ENCODE data around the gene TIAM1.

Gene TIAM1

DNA sequence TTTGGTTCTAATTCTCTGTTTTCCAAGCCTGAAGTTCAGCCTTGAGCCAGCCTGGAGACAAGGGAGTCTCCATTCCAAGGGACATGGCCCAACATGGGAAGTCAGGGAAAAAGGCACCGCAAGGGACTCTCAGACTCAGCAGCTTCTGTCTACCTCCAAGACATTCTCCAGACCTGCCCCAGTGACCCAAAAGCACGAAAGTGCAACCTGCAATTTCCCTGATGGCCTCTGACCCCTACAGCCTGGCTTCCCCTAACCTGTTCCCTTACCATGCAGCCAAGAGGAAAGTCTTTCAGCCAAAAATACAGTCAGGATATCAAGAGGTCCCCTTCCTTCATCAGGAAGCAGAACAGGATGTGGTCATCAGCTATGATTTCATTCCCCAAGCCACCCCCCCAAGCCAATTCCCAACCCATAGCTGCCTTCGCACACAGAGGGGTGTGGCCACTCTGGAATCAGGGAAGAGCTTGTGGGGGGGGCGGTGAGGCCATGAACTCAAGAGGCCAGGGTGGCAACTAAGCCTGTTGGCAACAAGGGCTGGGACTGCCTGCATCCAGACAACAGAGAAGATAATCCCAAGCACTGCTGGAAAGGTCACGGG is 59.2 kb downstream of the TIAM1 start:
- Histone ChIP-seq H3K4me1 (ENCODE audit: low read length) (peaks cover 6% of the 10 kb centered on the region; the same call in 1 of the 2 replicates), H3K27me3 (ENCODE audit: low read depth, low read length) (no peaks in the 10 kb centered on the region), H3K36me3 (replicated peaks; ENCODE audit: low read depth, low read length) (no peaks in the 10 kb centered on the region), H3K27ac (ENCODE audit: low read length) (no peak overlapping the region), H3K9ac (ENCODE audit: low read length) (no peak overlapping the region), H3K79me2 (ENCODE audit: low read length) (no peaks in the 10 kb centered on the region), H3K4me3 (ENCODE audit: low read length) (no peak overlapping the region), H3K9me3 (ENCODE audit: insufficient read depth, low read length) (no peaks in the 10 kb centered on the region), H2AFZ (ENCODE audit: low read depth, low read length) (no peak overlapping the region), H3K4me2 (ENCODE audit: low read length) (no peak overlapping the region), H4K20me1 (ENCODE audit: insufficient read depth, low read length) (no peaks in the 10 kb centered on the region)
- TF ChIP-seq, protein P1, sequence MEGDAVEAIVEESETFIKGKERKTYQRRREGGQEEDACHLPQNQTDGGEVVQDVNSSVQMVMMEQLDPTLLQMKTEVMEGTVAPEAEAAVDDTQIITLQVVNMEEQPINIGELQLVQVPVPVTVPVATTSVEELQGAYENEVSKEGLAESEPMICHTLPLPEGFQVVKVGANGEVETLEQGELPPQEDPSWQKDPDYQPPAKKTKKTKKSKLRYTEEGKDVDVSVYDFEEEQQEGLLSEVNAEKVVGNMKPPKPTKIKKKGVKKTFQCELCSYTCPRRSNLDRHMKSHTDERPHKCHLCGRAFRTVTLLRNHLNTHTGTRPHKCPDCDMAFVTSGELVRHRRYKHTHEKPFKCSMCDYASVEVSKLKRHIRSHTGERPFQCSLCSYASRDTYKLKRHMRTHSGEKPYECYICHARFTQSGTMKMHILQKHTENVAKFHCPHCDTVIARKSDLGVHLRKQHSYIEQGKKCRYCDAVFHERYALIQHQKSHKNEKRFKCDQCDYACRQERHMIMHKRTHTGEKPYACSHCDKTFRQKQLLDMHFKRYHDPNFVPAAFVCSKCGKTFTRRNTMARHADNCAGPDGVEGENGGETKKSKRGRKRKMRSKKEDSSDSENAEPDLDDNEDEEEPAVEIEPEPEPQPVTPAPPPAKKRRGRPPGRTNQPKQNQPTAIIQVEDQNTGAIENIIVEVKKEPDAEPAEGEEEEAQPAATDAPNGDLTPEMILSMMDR (IDR thresholded peaks at IDR 0.05; ENCODE audit: low read depth, low read length) = no peak
- no peak for TF ChIP-seq EZH2phosphoT487 (IDR thresholded peaks at IDR 0.05; ENCODE audit: low read depth)

DNA sequence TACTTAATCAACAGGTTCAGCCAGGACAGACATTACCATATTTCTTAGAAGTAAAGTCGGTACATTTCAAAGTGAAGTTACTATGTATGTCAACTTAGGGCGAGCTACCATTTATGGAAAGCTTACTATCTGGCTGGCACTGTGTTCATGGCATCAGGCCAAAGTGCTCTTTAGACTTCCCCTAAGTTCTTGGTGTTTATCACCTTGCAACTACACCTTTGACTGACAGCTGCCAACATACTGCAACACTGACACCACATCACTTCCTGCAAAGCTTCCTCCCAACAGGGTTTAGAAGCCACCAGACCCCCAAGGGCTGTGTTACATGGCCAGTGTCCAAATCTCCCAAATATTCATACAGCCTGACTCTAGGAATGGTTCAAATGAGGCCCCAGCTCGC is 61.0 kb downstream of the TIAM1 start:
- no peak overlapping the region for H3K9ac ChIP-seq (ENCODE audit: low read length)
- H3K27ac ChIP-seq (ENCODE audit: low read length) = no peak overlapping the region
- no peaks in the 10 kb centered on the region for H3K27me3 ChIP-seq (ENCODE audit: low read depth, low read length)
- no peaks in the 10 kb centered on the region for H3K4me1 ChIP-seq (ENCODE audit: low read length)
- no peak overlapping the region for H3K4me3 ChIP-seq (ENCODE audit: low read length)
- no peak overlapping the region for H3K4me2 ChIP-seq (ENCODE audit: low read length)
- H3K79me2 ChIP-seq (ENCODE audit: low read length) = no peaks in the 10 kb centered on the region
- no peak overlapping the region for H2AFZ ChIP-seq (ENCODE audit: low read depth, low read length)
- H3K9me3 ChIP-seq (ENCODE audit: insufficient read depth, low read length) = no peaks in the 10 kb centered on the region
- H3K36me3 ChIP-seq (replicated peaks; ENCODE audit: low read depth, low read length) = no peaks in the 10 kb centered on the region
- no peaks in the 10 kb centered on the region for H4K20me1 ChIP-seq (ENCODE audit: insufficient read depth, low read length)
- no peak for TF ChIP-seq EZH2phosphoT487 (IDR thresholded peaks at IDR 0.05; ENCODE audit: low read depth)
- TF ChIP-seq, protein P1 (IDR thresholded peaks at IDR 0.05; ENCODE audit: low read depth, low read length) = no peak

DNA sequence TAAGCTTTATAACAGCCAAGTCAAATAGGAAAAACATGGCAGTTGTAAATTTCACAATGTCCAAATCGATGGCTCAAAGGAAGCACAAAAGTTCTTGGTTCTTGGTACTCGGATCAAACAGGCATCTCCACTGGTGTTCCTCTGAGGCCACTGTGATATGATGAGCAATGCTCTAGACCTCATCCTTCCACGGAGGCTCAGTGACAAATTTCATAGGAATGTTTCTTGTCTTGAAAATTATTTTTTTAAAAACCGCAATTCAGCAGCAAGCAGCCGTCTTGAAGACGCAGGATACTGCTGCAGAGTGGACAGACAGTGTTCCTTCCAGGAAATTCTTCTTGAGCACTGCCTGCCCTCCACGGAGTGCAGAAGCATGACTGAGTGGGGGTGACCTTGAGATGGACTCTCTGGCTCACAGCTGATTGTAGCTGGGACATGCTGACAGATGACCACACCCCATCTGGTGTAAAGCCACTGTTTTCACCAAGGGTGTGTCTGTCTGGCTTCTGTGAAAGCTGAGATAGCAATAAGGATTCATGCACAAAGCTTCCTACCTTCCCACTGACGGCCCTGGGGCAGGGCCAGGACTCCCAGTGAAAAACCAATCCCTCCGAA is 61.9 kb downstream of the TIAM1 start:
- no peaks in the 10 kb centered on the region for H3K27me3 ChIP-seq (ENCODE audit: low read depth, low read length)
- no peak for TF ChIP-seq EZH2phosphoT487 (IDR thresholded peaks at IDR 0.05; ENCODE audit: low read depth)
- TF ChIP-seq, protein P1 (IDR thresholded peaks at IDR 0.05; ENCODE audit: low read depth, low read length) = no peak
- H3K27ac ChIP-seq (ENCODE audit: low read length) = no peak overlapping the region
- H3K4me2 ChIP-seq (ENCODE audit: low read length) = no peak overlapping the region
- no peak overlapping the region for H3K4me3 ChIP-seq (ENCODE audit: low read length)
- H3K79me2 ChIP-seq (ENCODE audit: low read length) = no peaks in the 10 kb centered on the region
- no peak overlapping the region for H2AFZ ChIP-seq (ENCODE audit: low read depth, low read length)
- no peaks in the 10 kb centered on the region for H3K36me3 ChIP-seq (replicated peaks; ENCODE audit: low read depth, low read length)
- H3K4me1 ChIP-seq (ENCODE audit: low read length) = no peaks in the 10 kb centered on the region
- no peak overlapping the region for H3K9ac ChIP-seq (ENCODE audit: low read length)
- no peaks in the 10 kb centered on the region for H4K20me1 ChIP-seq (ENCODE audit: insufficient read depth, low read length)
- no peaks in the 10 kb centered on the region for H3K9me3 ChIP-seq (ENCODE audit: insufficient read depth, low read length)

DNA sequence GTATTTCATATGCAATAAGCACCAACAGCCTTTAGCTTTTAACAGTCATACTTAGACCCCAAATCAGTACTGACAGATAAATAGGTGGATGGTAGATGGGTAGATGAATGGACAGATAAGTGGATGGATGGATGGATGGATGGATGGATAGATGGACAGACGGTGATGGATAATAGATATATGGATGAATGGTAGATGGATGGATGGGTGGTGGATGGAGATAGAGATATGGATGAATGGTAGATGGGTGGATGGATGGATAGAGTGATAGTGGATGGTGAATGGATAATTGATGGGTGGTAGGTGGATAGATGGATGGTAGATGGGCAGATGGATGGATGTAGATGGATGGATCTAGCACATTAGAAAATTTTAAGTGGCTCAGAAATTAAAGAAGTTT is 62.5 kb downstream of the TIAM1 start:
- no peaks in the 10 kb centered on the region for H3K4me1 ChIP-seq (ENCODE audit: low read length)
- no peaks in the 10 kb centered on the region for H3K79me2 ChIP-seq (ENCODE audit: low read length)
- no peak overlapping the region for H2AFZ ChIP-seq (ENCODE audit: low read depth, low read length)
- H3K36me3 ChIP-seq (replicated peaks; ENCODE audit: low read depth, low read length) = no peaks in the 10 kb centered on the region
- no peak overlapping the region for H3K4me3 ChIP-seq (ENCODE audit: low read length)
- no peaks in the 10 kb centered on the region for H3K9me3 ChIP-seq (ENCODE audit: insufficient read depth, low read length)
- H4K20me1 ChIP-seq (ENCODE audit: insufficient read depth, low read length) = no peaks in the 10 kb centered on the region
- no peak overlapping the region for H3K27ac ChIP-seq (ENCODE audit: low read length)
- TF ChIP-seq, protein P1 (IDR thresholded peaks at IDR 0.05; ENCODE audit: low read depth, low read length) = no peak
- TF ChIP-seq EZH2phosphoT487 (IDR thresholded peaks at IDR 0.05; ENCODE audit: low read depth) = no peak
- no peaks in the 10 kb centered on the region for H3K27me3 ChIP-seq (ENCODE audit: low read depth, low read length)
- no peak overlapping the region for H3K9ac ChIP-seq (ENCODE audit: low read length)
- no peak overlapping the region for H3K4me2 ChIP-seq (ENCODE audit: low read length)

All from OCI-LY3 (cell line).